H1 (cell line): Measurements from ENCODE around the gene PTTG1IP. TPM values are rescaled to one million over a fixed set of nuclear protein-coding genes. Genes with fewer than 3 reads are reported as not detected.
A peak's percentile ranks its signal among the peaks of the same experiment; 100 is the strongest.

ENCODE experiments used
- CTCF ChIA-PET: fragments of 300-600 bp; sonication (Branson Sonifier 250); formaldehyde crosslinking; loops from one replicate; lab custom pipeline; 2021; ENCODE audit not compliant: partially characterized antibody; lab: Charles Lee
- POLR2A ChIA-PET: fragments of 300-600 bp; sonication (Branson Sonifier 250); formaldehyde crosslinking; loops from one replicate; lab custom pipeline; 2021; ENCODE audit warnings: inconsistent platforms; ENCODE audit not compliant: partially characterized antibody; lab: Charles Lee
- DNase-seq, 2 experiments: peaks; one replicate each; pipeline versions ENCODE4 v3.0.0 to v3.0.0-alpha.2; 2010 to 2022; ENCODE audit warnings: low spot score in 2 of 2, low read depth in 1 of 2, mixed read lengths in 1 of 2
- FAIRE-seq: peaks from 2 replicates; lab custom pipeline; 2011; peaks lifted over from hg19 to GRCh38; lab: Jason Lieb, UNC
- H2AFZ ChIP-seq: 2 replicates; pipeline ENCODE4 v1.8.1; 2012; ENCODE audit warnings: low read length, inconsistent platforms
- H2AK5ac ChIP-seq: 2 replicates; pipeline ENCODE4 v1.6.1; 2013; ENCODE audit warnings: low read depth, low read length
- H2BK120ac ChIP-seq: replicated peaks from 2 replicates; pipeline ENCODE3; 2013; ENCODE audit warnings: low read depth, low read length, inconsistent platforms
- H2BK12ac ChIP-seq: 2 replicates; pipeline ENCODE4 v1.6.1; 2013; ENCODE audit warnings: low read depth, low read length
- H2BK15ac ChIP-seq: 2 replicates; pipeline ENCODE4 v1.6.1; 2013; ENCODE audit warnings: low read length
- H2BK20ac ChIP-seq: 2 replicates; pipeline ENCODE4 v1.6.1; 2013; ENCODE audit warnings: low read length
- H2BK5ac ChIP-seq: 2 replicates; pipeline ENCODE4 v1.6.1; 2013; ENCODE audit warnings: low read depth, low read length
- H3K14ac ChIP-seq: 2 replicates; pipeline ENCODE4 v1.6.1; 2013; ENCODE audit warnings: inconsistent platforms; ENCODE audit not compliant: insufficient read length
- H3K18ac ChIP-seq: 2 replicates; pipeline ENCODE4 v1.6.1; 2013; ENCODE audit warnings: low read length; ENCODE audit errors: extremely low read depth
- H3K23ac ChIP-seq: 2 replicates; pipeline ENCODE4 v1.6.1; 2013; ENCODE audit warnings: inconsistent platforms; ENCODE audit not compliant: insufficient read length
- H3K23me2 ChIP-seq: 2 replicates; pipeline ENCODE4 v1.6.1; 2013; ENCODE audit warnings: low read depth, low read length
- H3K27ac ChIP-seq: 2 replicates; pipeline ENCODE4 v1.6.1; 2011; ENCODE audit warnings: low read depth, low read length, inconsistent platforms
- H3K27me3 ChIP-seq, 4 experiments: replicated peaks in 1 of 4; 1 replicate in 1 of 4; 2 replicates in 3 of 4; pipeline versions ENCODE4 v1.6.1 to v1.8.1; 2011 to 2013; ENCODE audit warnings: low read length in 3 of 4, mild to moderate bottlenecking in 3 of 4, inconsistent platforms in 2 of 4, mixed read lengths in 2 of 4, moderate library complexity in 1 of 4; ENCODE audit not compliant: control insufficient read depth in 3 of 4, insufficient read depth in 3 of 4; ENCODE audit errors: extremely low read depth in 1 of 4
- H3K36me3 ChIP-seq, 4 experiments: 2 replicates each; pipeline versions ENCODE4 v1.6.1 to v1.8.1; 2011 to 2013; ENCODE audit warnings: mild to moderate bottlenecking in 4 of 4, low read length in 3 of 4, moderate library complexity in 2 of 4, control low read depth in 1 of 4, inconsistent platforms in 1 of 4; ENCODE audit not compliant: insufficient read depth in 4 of 4, control insufficient read depth in 2 of 4
- H3K4ac ChIP-seq: replicated peaks from 2 replicates; pipeline ENCODE3; 2013; ENCODE audit warnings: low read length, low read depth, mixed read lengths, inconsistent platforms; ENCODE audit not compliant: insufficient read length
- H3K4me1 ChIP-seq, 4 experiments: replicated peaks in 1 of 4; 1 replicate in 1 of 4; 2 replicates in 3 of 4; pipeline versions ENCODE4 v1.6.1 to v1.8.1; 2011 to 2013; ENCODE audit warnings: low read length in 3 of 4, inconsistent platforms in 2 of 4, mixed read lengths in 1 of 4; ENCODE audit not compliant: insufficient read depth in 4 of 4, control insufficient read depth in 3 of 4
- H3K4me2 ChIP-seq, 2 experiments: 2 replicates each; pipeline versions ENCODE4 v1.6.1 to v1.8.1; 2011 to 2013; ENCODE audit warnings: low read depth in 2 of 2, low read length in 2 of 2, control low read depth in 1 of 2, inconsistent platforms in 1 of 2, mild to moderate bottlenecking in 1 of 2; ENCODE audit not compliant: insufficient read depth in 1 of 2
- H3K4me3 ChIP-seq, 4 experiments: fragments of 200-600, 300-600 bp in 1 of 4; sonication (generic), shearing (Covaris generic), sonication (Bioruptor Twin) in 1 of 4; 2 replicates each; pipeline versions ENCODE4 v1.5.1 to v1.8.1; 2011 to 2016; ENCODE audit warnings: low read length in 4 of 4, low read depth in 3 of 4, control low read depth in 2 of 4, inconsistent platforms in 2 of 4, mild to moderate bottlenecking in 2 of 4, mixed read lengths in 1 of 4, moderate library complexity in 1 of 4; ENCODE audit not compliant: insufficient read depth in 2 of 4; ENCODE audit errors: extremely low read depth in 1 of 4
- H3K56ac ChIP-seq: replicated peaks from 2 replicates; pipeline ENCODE3; 2013; ENCODE audit warnings: low read depth, mild to moderate bottlenecking, mixed read lengths, low read length, inconsistent platforms; ENCODE audit not compliant: insufficient read length
- H3K79me1 ChIP-seq: 2 replicates; pipeline ENCODE4 v1.6.1; 2013; ENCODE audit warnings: low read depth, low read length, control low read depth
- H3K79me2 ChIP-seq, 2 experiments: 2 replicates each; pipeline versions ENCODE4 v1.6.1 to v1.8.1; 2012 to 2013; ENCODE audit warnings: low read length in 2 of 2, mild to moderate bottlenecking in 2 of 2, inconsistent platforms in 1 of 2; ENCODE audit not compliant: insufficient read depth in 2 of 2, control insufficient read depth in 1 of 2
- H3K9ac ChIP-seq, 4 experiments: replicated peaks in 1 of 4; 1 replicate in 1 of 4; 2 replicates in 3 of 4; pipeline versions ENCODE4 v1.6.1 to v1.8.1; 2011 to 2013; ENCODE audit warnings: low read depth in 3 of 4, low read length in 3 of 4, control low read depth in 2 of 4, mild to moderate bottlenecking in 2 of 4, moderate library complexity in 2 of 4, inconsistent platforms in 1 of 4; ENCODE audit errors: extremely low read depth in 1 of 4
- H3K9me3 ChIP-seq, 2 experiments: 2 replicates each; pipeline versions ENCODE4 v1.6.1 to v1.8.1; 2012 to 2013; ENCODE audit warnings: mild to moderate bottlenecking in 2 of 2, moderate library complexity in 2 of 2, control low read depth in 1 of 2, inconsistent platforms in 1 of 2, low read depth in 1 of 2, low read length in 1 of 2, mixed read lengths in 1 of 2; ENCODE audit not compliant: insufficient read depth in 2 of 2
- H4K20me1 ChIP-seq, 2 experiments: replicated peaks in 1 of 2; 2 replicates each; pipeline versions ENCODE3 to v1.8.1; 2011 to 2013; ENCODE audit warnings: inconsistent platforms in 2 of 2, low read length in 2 of 2, mild to moderate bottlenecking in 1 of 2; ENCODE audit not compliant: insufficient read depth in 2 of 2, control insufficient read depth in 1 of 2
- H4K5ac ChIP-seq: 2 replicates; pipeline ENCODE4 v1.6.1; 2013; ENCODE audit warnings: low read length, low read depth, mixed read lengths, inconsistent platforms; ENCODE audit not compliant: insufficient read length
- H4K8ac ChIP-seq: 2 replicates; pipeline ENCODE4 v1.8.0; 2013; ENCODE audit warnings: mild to moderate bottlenecking, moderate library complexity, low read length, inconsistent platforms; ENCODE audit not compliant: insufficient read depth; ENCODE audit errors: extremely low read depth
- H4K91ac ChIP-seq: replicated peaks from 2 replicates; pipeline ENCODE3; 2013; ENCODE audit warnings: low read length, mixed read lengths, inconsistent platforms; ENCODE audit not compliant: insufficient read length
- ATF3 ChIP-seq: IDR thresholded peaks from 2 replicates; pipeline ENCODE4 v1.6.1; 2011; ENCODE audit warnings: low read depth, mild to moderate bottlenecking, low read length; ENCODE audit not compliant: insufficient read depth
- E2F6 ChIP-seq: IDR thresholded peaks from 2 replicates; pipeline ENCODE4 v1.6.1; 2012; ENCODE audit warnings: inconsistent platforms
- MAX ChIP-seq: IDR thresholded peaks from 2 replicates; pipeline ENCODE4 v1.6.1; 2012; ENCODE audit warnings: inconsistent platforms
- WGBS, 2 experiments: shearing (Covaris generic) in 1 of 2; methylation state at CpG; one replicate each; pipeline versions ENCODE4 v1.1.6 to v1.1.7; 2013 to 2015; ENCODE audit warnings: low lambda C conversion rate in 2 of 2, mixed read lengths in 2 of 2, inconsistent platforms in 1 of 2, low coverage in 1 of 2, missing lambda C conversion rate in 1 of 2; ENCODE audit not compliant: insufficient replicate concordance in 2 of 2, insufficient coverage in 1 of 2, insufficient read length in 1 of 2; ENCODE audit errors: extremely low coverage in 1 of 2, missing lambda C conversion rate in 1 of 2; 5-methylcytosine and 5-hydroxymethylcytosine counted together
- polyA plus RNA-seq, 7 experiments: library from polyadenylated mRNA; depleted of rRNA in 3 of 7; stranded (reverse) in 5 of 7; unstranded in 2 of 7; fragments of >200 nt in 5 of 7; fragments of 200-250 nt in 2 of 7; gene quantifications; 1 replicate in 5 of 7; 2 replicates in 1 of 7; 4 replicates in 1 of 7; pipeline versions ENCODE4 v1.2.1 to v1.2.3, GENCODE V29; 2011 to 2013; ENCODE audit warnings: missing spikeins in 2 of 7, mixed read lengths in 2 of 7
- total RNA-seq: library from RNA; stranded (reverse); fragmentation: NEBNext Ultra II Directional; extraction: Animal tissue kit (Norgen Biotek cat#: 25700); gene quantifications from 2 replicates; pipeline ENCODE4 v1.2.1, GENCODE V29; 2021

The PTTG1IP gene
- total and polyA plus RNA-seq, 2 of the 8 experiments (the other 6 are each of a cell fraction or from before 2014, with no cell fraction given): 90.8 to 130 TPM

- Histone ChIP-seq H3K36me3 (no peaks in the 10 kb centered on the region), H3K23me2 (peaks cover 9% of the 10 kb centered on the region; the same call in 1 of the 2 replicates), H4K5ac (no peak overlapping the region), H3K14ac (no peak overlapping the region), H3K18ac (no peak overlapping the region), H3K56ac (no peak overlapping the region), H3K79me1 (peaks cover 10% of the 10 kb centered on the region), H3K9ac (peak overlapping the region in 1 of 4 experiments; percentile 76; a peak in 2 of 7 replicates), H3K4me3 (peak overlapping the region; percentile 50 to 81 (median 56); a peak in 7 of 8 replicates), H2BK15ac (no peak overlapping the region), H4K20me1 (peaks cover 10 to 16% of the 10 kb centered on the region in 2 experiments), H4K91ac (no peak overlapping the region), H2AK5ac (no peak overlapping the region), H3K4ac (peak overlapping the region; percentile 53), H2BK20ac (no peak overlapping the region), H3K27ac (no peak overlapping the region), H3K4me1 (peaks cover 0 to 18% (median 5%) of the 10 kb centered on the region in 4 experiments; a peak in 4 of 7 replicates), H3K79me2 (peaks cover 10 to 33% of the 10 kb centered on the region in 2 experiments), H2BK120ac (no peak overlapping the region), H3K9me3 (peaks cover 36 to 39% of the 10 kb centered on the region in 2 experiments), H3K4me2 (peak overlapping the region; percentile 52 to 74; a peak in 3 of 4 replicates), H2AFZ (no peak overlapping the region), H2BK5ac (no peak overlapping the region), H4K8ac (peak overlapping the region; percentile 93), H2BK12ac (no peak overlapping the region), H3K23ac (no peak overlapping the region), H3K27me3 (peaks cover 0 to 10% (median 7%) of the 10 kb centered on the region in 4 experiments; a peak in 5 of 7 replicates)
- DNase-seq (no peak), FAIRE-seq (no peak)
- TF ChIP-seq ATF3: no peak
- peak; percentile 27; the same call in 1 of the 2 replicates for TF ChIP-seq MAX
- peak; percentile 68 for TF ChIP-seq E2F6
- POLR2A ChIA-PET: interaction anchor here (1.0 kb wide), 1 partner anchor 55 kb away, joined by 5 read pairs; the partner anchor contains the start of gene PTTG1IP
- CTCF ChIA-PET: no interaction called here
- WGBS, 2 experiments: 65% methylated on average over 27 of the region's 37 CpGs; no CpG with 5 or more reads in 1 of the 2 experiments
Measured at GRCh38 chr21:44818640-44819011, 54.9 kb downstream of the PTTG1IP start.
